GM23338 (cell line): Measurements from ENCODE around the gene OR8B8. TPM values are rescaled to one million over a fixed set of nuclear protein-coding genes. Genes with fewer than 3 reads are reported as not detected.

Experiments used
- ATAC-seq: fragments of 200-7000 bp; cut with Tn5 transposase; 3 replicates; pipeline ENCODE4 v1.9.1; 2020
- DNase-seq: peaks from one replicate; pipeline ENCODE4 v3.0.0-alpha.2; 2015; ENCODE audit warnings: low spot score
- H2AFZ ChIP-seq: fragments of 200-600 bp; sonication (generic); 2 replicates; pipeline ENCODE4 v1.8.0; 2016; ENCODE audit warnings: antibody characterized with exemption, mild to moderate bottlenecking, moderate library complexity
- H3F3A ChIP-seq: fragments of 200-600 bp; sonication (generic); replicated peaks from 2 replicates; pipeline ENCODE4 v1.8.0; 2017; ENCODE audit warnings: antibody characterized with exemption, mixed run types, low read depth
- H3K27ac ChIP-seq: fragments of 200-600 bp; sonication (generic); 2 replicates; pipeline ENCODE4 v1.6.1; 2016; ENCODE audit warnings: low read depth
- H3K27me3 ChIP-seq: fragments of 200-600 bp; sonication (generic); 2 replicates; pipeline ENCODE4 v1.8.0; 2016; ENCODE audit warnings: mild to moderate bottlenecking, mixed run types, moderate library complexity; ENCODE audit not compliant: insufficient read depth
- H3K36me3 ChIP-seq: fragments of 200-600 bp; sonication (generic); 2 replicates; pipeline ENCODE4 v1.8.0; 2016; ENCODE audit warnings: mild to moderate bottlenecking; ENCODE audit not compliant: insufficient read depth
- H3K4me1 ChIP-seq: fragments of 200-600 bp; sonication (generic); 2 replicates; pipeline ENCODE4 v1.8.0; 2016; ENCODE audit warnings: mild to moderate bottlenecking, moderate library complexity; ENCODE audit not compliant: insufficient read depth
- H3K4me2 ChIP-seq: fragments of 200-600 bp; sonication (generic); 2 replicates; pipeline ENCODE4 v1.7.1; 2017; ENCODE audit warnings: mixed run types
- H3K4me3 ChIP-seq: fragments of 200-600 bp; sonication (generic); 2 replicates; pipeline ENCODE4 v1.6.1; 2016; ENCODE audit warnings: mixed run types
- H3K79me2 ChIP-seq: fragments of 200-600 bp; sonication (generic); replicated peaks from 2 replicates; pipeline ENCODE4 v1.8.0; 2017; ENCODE audit warnings: mild to moderate bottlenecking; ENCODE audit not compliant: insufficient read depth
- H3K9me2 ChIP-seq: fragments of 200-600 bp; sonication (generic); 2 replicates; pipeline ENCODE4 v1.8.0; 2017; ENCODE audit not compliant: insufficient read depth
- H4K20me1 ChIP-seq: fragments of 200-600 bp; sonication (generic); replicated peaks from 2 replicates; pipeline ENCODE4 v1.8.0; 2017; ENCODE audit warnings: mild to moderate bottlenecking; ENCODE audit not compliant: insufficient read depth
- H3K27ac Mint-ChIP-seq: 2 replicates; pipeline ENCODE4 v1.8.0; 2020; ENCODE audit warnings: inconsistent platforms, mild to moderate bottlenecking, moderate library complexity, mixed read lengths
- H3K27me3 Mint-ChIP-seq: 3 replicates; pipeline ENCODE4 v1.8.0; 2022; ENCODE audit warnings: low read depth, mild to moderate bottlenecking, moderate library complexity, mixed read lengths, inconsistent platforms; ENCODE audit not compliant: insufficient read depth, poor library complexity
- H3K36me3 Mint-ChIP-seq: 3 replicates; pipeline ENCODE4 v1.8.0; 2021; ENCODE audit warnings: low read depth, mild to moderate bottlenecking, inconsistent platforms, moderate library complexity, mixed read lengths
- H3K4me1 Mint-ChIP-seq: 3 replicates; pipeline ENCODE4 v1.8.0; 2020; ENCODE audit warnings: mild to moderate bottlenecking, inconsistent platforms, mixed read lengths
- H3K4me3 Mint-ChIP-seq: 3 replicates; pipeline ENCODE4 v1.8.0; 2021; ENCODE audit warnings: moderate library complexity, mild to moderate bottlenecking, inconsistent platforms, mixed read lengths
- H3K9me3 Mint-ChIP-seq: 3 replicates; pipeline ENCODE4 v1.8.0; 2020; ENCODE audit warnings: moderate library complexity, mild to moderate bottlenecking, inconsistent platforms, mixed read lengths
- ETS1 ChIP-seq: IDR thresholded peaks from 2 replicates; pipeline ENCODE4 v1.6.1; 2016; ENCODE audit warnings: antibody characterized with exemption
- EZH2 ChIP-seq: fragments of 200-600 bp; sonication (generic); IDR thresholded peaks from one replicate; pipeline ENCODE4 v1.8.0; 2017; ENCODE audit warnings: antibody characterized with exemption, mild to moderate bottlenecking, low read depth; ENCODE audit not compliant: unreplicated experiment
- EZH2phosphoT487 ChIP-seq: fragments of 200-600 bp; sonication (generic); IDR thresholded peaks from one replicate; pipeline ENCODE4 v1.8.1; 2018; ENCODE audit warnings: antibody characterized with exemption; ENCODE audit not compliant: unreplicated experiment
- JUNB ChIP-seq: IDR thresholded peaks from one replicate; pipeline ENCODE4 v1.6.1; 2016; ENCODE audit warnings: antibody characterized with exemption; ENCODE audit not compliant: unreplicated experiment
- NANOG ChIP-seq: IDR thresholded peaks from 2 replicates; pipeline ENCODE4 v1.6.1; 2016; ENCODE audit warnings: antibody characterized with exemption, borderline replicate concordance
- STAT1 ChIP-seq: IDR thresholded peaks from one replicate; pipeline ENCODE4 v1.6.1; 2016; ENCODE audit warnings: antibody characterized with exemption; ENCODE audit not compliant: unreplicated experiment
- ZNF114 ChIP-seq: fragments of 250-450 bp; sonication (Bioruptor Pico); IDR thresholded peaks from 2 replicates; pipeline ENCODE4 v1.5.0; 2020; ENCODE audit warnings: mild to moderate bottlenecking, moderate library complexity
- ZNF331 ChIP-seq: fragments of 250-450 bp; sonication (Bioruptor Pico); IDR thresholded peaks from 2 replicates; pipeline ENCODE4 v1.5.0; 2020; ENCODE audit warnings: low read depth, mild to moderate bottlenecking, moderate library complexity
- ZNF462 ChIP-seq: fragments of 250-450 bp; sonication (Bioruptor Pico); IDR thresholded peaks from 2 replicates; pipeline ENCODE4 v1.5.0; 2020; ENCODE audit warnings: mild to moderate bottlenecking, moderate library complexity
- polyA plus RNA-seq: library from polyadenylated mRNA; unstranded; fragments of >200 nt; fragmentation: Nextera tagmentation; extraction: Ambion mirVana; gene quantifications from 2 replicates; pipeline ENCODE4 v1.2.1, GENCODE V29; 2016
- total RNA-seq: library from RNA; depleted of rRNA; stranded (reverse); fragments of >200 nt; shearing (Covaris generic); gene quantifications from 2 replicates; pipeline ENCODE4 v1.2.3, GENCODE V29; 2014
- TF ChIP-seq, protein P1 (sequence below): IDR thresholded peaks from one replicate; pipeline ENCODE4 v1.6.1; 2018; ENCODE audit warnings: antibody characterized with exemption; ENCODE audit not compliant: unreplicated experiment
- TF ChIP-seq, protein P2 (sequence below), 2 experiments: fragments of 200-600 bp in 1 of 2; sonication (generic) in 1 of 2; conservative IDR thresholded peaks; 2 replicates each; pipeline versions ENCODE4 v1.5.1 to v1.6.1; 2016 to 2017; ENCODE audit warnings: antibody characterized with exemption in 2 of 2, low read depth in 2 of 2, mild to moderate bottlenecking in 2 of 2, moderate library complexity in 1 of 2

OR8B8 gene
- total and polyA plus RNA-seq, 2 experiments from 2014 or later = not detected

GRCh38 chr11:124429599-124429998, 15.9 kb downstream of the OR8B8 start (continued):
- TF ChIP-seq, protein P1, sequence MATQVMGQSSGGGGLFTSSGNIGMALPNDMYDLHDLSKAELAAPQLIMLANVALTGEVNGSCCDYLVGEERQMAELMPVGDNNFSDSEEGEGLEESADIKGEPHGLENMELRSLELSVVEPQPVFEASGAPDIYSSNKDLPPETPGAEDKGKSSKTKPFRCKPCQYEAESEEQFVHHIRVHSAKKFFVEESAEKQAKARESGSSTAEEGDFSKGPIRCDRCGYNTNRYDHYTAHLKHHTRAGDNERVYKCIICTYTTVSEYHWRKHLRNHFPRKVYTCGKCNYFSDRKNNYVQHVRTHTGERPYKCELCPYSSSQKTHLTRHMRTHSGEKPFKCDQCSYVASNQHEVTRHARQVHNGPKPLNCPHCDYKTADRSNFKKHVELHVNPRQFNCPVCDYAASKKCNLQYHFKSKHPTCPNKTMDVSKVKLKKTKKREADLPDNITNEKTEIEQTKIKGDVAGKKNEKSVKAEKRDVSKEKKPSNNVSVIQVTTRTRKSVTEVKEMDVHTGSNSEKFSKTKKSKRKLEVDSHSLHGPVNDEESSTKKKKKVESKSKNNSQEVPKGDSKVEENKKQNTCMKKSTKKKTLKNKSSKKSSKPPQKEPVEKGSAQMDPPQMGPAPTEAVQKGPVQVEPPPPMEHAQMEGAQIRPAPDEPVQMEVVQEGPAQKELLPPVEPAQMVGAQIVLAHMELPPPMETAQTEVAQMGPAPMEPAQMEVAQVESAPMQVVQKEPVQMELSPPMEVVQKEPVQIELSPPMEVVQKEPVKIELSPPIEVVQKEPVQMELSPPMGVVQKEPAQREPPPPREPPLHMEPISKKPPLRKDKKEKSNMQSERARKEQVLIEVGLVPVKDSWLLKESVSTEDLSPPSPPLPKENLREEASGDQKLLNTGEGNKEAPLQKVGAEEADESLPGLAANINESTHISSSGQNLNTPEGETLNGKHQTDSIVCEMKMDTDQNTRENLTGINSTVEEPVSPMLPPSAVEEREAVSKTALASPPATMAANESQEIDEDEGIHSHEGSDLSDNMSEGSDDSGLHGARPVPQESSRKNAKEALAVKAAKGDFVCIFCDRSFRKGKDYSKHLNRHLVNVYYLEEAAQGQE = no peak
- TF ChIP-seq, protein P2, sequence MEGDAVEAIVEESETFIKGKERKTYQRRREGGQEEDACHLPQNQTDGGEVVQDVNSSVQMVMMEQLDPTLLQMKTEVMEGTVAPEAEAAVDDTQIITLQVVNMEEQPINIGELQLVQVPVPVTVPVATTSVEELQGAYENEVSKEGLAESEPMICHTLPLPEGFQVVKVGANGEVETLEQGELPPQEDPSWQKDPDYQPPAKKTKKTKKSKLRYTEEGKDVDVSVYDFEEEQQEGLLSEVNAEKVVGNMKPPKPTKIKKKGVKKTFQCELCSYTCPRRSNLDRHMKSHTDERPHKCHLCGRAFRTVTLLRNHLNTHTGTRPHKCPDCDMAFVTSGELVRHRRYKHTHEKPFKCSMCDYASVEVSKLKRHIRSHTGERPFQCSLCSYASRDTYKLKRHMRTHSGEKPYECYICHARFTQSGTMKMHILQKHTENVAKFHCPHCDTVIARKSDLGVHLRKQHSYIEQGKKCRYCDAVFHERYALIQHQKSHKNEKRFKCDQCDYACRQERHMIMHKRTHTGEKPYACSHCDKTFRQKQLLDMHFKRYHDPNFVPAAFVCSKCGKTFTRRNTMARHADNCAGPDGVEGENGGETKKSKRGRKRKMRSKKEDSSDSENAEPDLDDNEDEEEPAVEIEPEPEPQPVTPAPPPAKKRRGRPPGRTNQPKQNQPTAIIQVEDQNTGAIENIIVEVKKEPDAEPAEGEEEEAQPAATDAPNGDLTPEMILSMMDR (conservative IDR thresholded peaks at IDR 0.05; ENCODE audit: low read depth in 2 of 2) = no peak
- no peak for TF ChIP-seq EZH2phosphoT487
- TF ChIP-seq NANOG = no peak
- TF ChIP-seq STAT1 = no peak
- TF ChIP-seq ETS1 = no peak
- TF ChIP-seq ZNF114 (CRISPR knock-in tag) = no peak
- no peak for TF ChIP-seq JUNB
- no peak for TF ChIP-seq EZH2

GRCh38 chr11:124424384-124424921, 21.0 kb downstream of the OR8B8 start, which contains the start of gene OR8B4:
Gene OR8B4, minus strand, starts transcription at chr11:124424871. Its CDS starts 0 bp downstream, at chr11:124424871.
- Histone ChIP-seq H3F3A (no peaks in the 10 kb centered on the region), H3K27me3 (no peaks in the 10 kb centered on the region), H3K79me2 (no peaks in the 10 kb centered on the region), H3K4me1 (no peaks in the 10 kb centered on the region), H4K20me1 (no peaks in the 10 kb centered on the region), H3K27ac (no peak within 1 kb of the TSS), H3K36me3 (no peaks in the 10 kb centered on the region), H3K4me2 (no peak within 1 kb of the TSS), H3K9me2 (peaks cover 6% of the 10 kb centered on the region; the same call in 1 of the 2 replicates), H2AFZ (no peak within 1 kb of the TSS), H3K4me3 (no peak within 1 kb of the TSS)
- peaks cover 5% of the 10 kb centered on the region; the same call in 2 of the 3 replicates for H3K9me3 Mint-ChIP-seq
- H3K27me3 Mint-ChIP-seq = no peaks in the 10 kb centered on the region
- no peak within 1 kb of the TSS for H3K27ac Mint-ChIP-seq
- no peaks in the 10 kb centered on the region for H3K4me1 Mint-ChIP-seq
- H3K36me3 Mint-ChIP-seq = peaks cover 3% of the 10 kb centered on the region; the same call in 1 of the 3 replicates
- DNase-seq (no peak), ATAC-seq (no peak)
- H3K4me3 Mint-ChIP-seq = no peak within 1 kb of the TSS
- no peak for TF ChIP-seq NANOG
- TF ChIP-seq EZH2phosphoT487 = no peak
- no peak for TF ChIP-seq ZNF331
- no peak for TF ChIP-seq ZNF462 (CRISPR knock-in tag)
